ENCODE data around the gene UBE2I.

UBE2I gene

GRCh38 chr16:1335211-1335971 is 26.0 kb downstream of the UBE2I start:
- no peaks in the 10 kb centered on the region for H3K9me3 ChIP-seq (ENCODE audit: control insufficient read depth, insufficient read depth, low read depth, low read length)
- ChIA-PET POLR2A (interaction anchor here (1.0 to 1.2 kb wide), 2 partner anchors 9 to 11 kb away, joined by 3 read pairs; no protein-coding TSS in a partner anchor), CTCF (interaction anchor here (0.6 to 1.2 kb wide), 2 partner anchors 19 to 395 kb away, joined by 3 read pairs; no protein-coding TSS in a partner anchor)
- peaks cover 2% of the 10 kb centered on the region; the same call in 1 of the 2 replicates for H3K4me1 ChIP-seq (ENCODE audit: control insufficient read depth, insufficient read depth, low read length)
- no peaks in the 10 kb centered on the region for H3K36me3 ChIP-seq (ENCODE audit: control insufficient read depth in 2 of 2, insufficient read depth in 1 of 2, low read length in 2 of 2)
- no peak overlapping the region for H3K4me3 ChIP-seq (ENCODE audit: low read depth, low read length)
- TF ChIP-seq ZNF747 (tag by site-specific recombination; IDR thresholded peaks at IDR 0.05) (no peak), PRDM10 (tag by site-specific recombination; IDR thresholded peaks at IDR 0.05) (peak; percentile 57)
- no peak overlapping the region for H3K27ac ChIP-seq (ENCODE audit: extremely low read depth, low read depth, low read length)

GRCh38 chr16:1335996-1336395 is 26.6 kb downstream of the UBE2I start:
- Histone ChIP-seq H3K36me3 (ENCODE audit: control insufficient read depth in 2 of 2, insufficient read depth in 1 of 2, low read length in 2 of 2) (no peaks in the 10 kb centered on the region), H3K4me3 (ENCODE audit: low read depth, low read length) (no peak overlapping the region), H3K4me1 (ENCODE audit: control insufficient read depth, insufficient read depth, low read length) (peaks cover 2% of the 10 kb centered on the region; the same call in 1 of the 2 replicates), H3K27ac (ENCODE audit: extremely low read depth, low read depth, low read length) (no peak overlapping the region), H3K9me3 (ENCODE audit: control insufficient read depth, insufficient read depth, low read depth, low read length) (no peaks in the 10 kb centered on the region)
- CTCF ChIA-PET = interaction anchor here (0.6 kb wide), 1 partner anchor 394 kb away, joined by 3 read pairs; no protein-coding TSS in a partner anchor
- POLR2A ChIA-PET = interaction anchor here (1.0 kb wide), 1 partner anchor 11 kb away, joined by 3 read pairs; no protein-coding TSS in a partner anchor
- no peak for TF ChIP-seq PBX3 (CRISPR knock-in tag; IDR thresholded peaks at IDR 0.05)
- 0 out of 2 replicates have a peak, but pooled peaks have one; percentile 11 for TF ChIP-seq GLIS2 (tag by site-specific recombination; IDR thresholded peaks at IDR 0.05)
- no peak for TF ChIP-seq ZNF211 (tag by site-specific recombination; IDR thresholded peaks at IDR 0.05; ENCODE audit: low read depth)
- TF ChIP-seq ZBTB20 (tag by site-specific recombination; IDR thresholded peaks at IDR 0.05) = no peak
- TF ChIP-seq CTCF (tag by site-specific recombination; IDR thresholded peaks at IDR 0.05) = peak; percentile 57; the same call in 1 of the 2 replicates
- no peak for TF ChIP-seq ZNF350 (tag by site-specific recombination; IDR thresholded peaks at IDR 0.05)
- TF ChIP-seq REST (tag by site-specific recombination; IDR thresholded peaks at IDR 0.05) = no peak
- TF ChIP-seq OVOL3 (tag by site-specific recombination; IDR thresholded peaks at IDR 0.05) = no peak
- TF ChIP-seq ZNF660 (tag by site-specific recombination; IDR thresholded peaks at IDR 0.05) = no peak
- TF ChIP-seq ZNF639 (tag by site-specific recombination; IDR thresholded peaks at IDR 0.05) = no peak
- no peak for TF ChIP-seq ZNF423 (tag by site-specific recombination; IDR thresholded peaks at IDR 0.05)
- no peak for TF ChIP-seq ZNF324 (tag by site-specific recombination; IDR thresholded peaks at IDR 0.05)
- no peak for TF ChIP-seq ZNF518A (tag by site-specific recombination; conservative IDR thresholded peaks at IDR 0.05; ENCODE audit: low read depth)

Measured in HEK293 (cell line).